Left renal pelvis (tissue), 4 donors: Measurements from ENCODE around the gene SETMAR. TPM values are rescaled to one million over a fixed set of nuclear protein-coding genes. Genes with fewer than 3 reads are reported as not detected.

Experiments used
- DNase-seq, 4 donors: peaks; one replicate each; pipeline ENCODE4 v3.0.0-alpha.2; 2013; ENCODE audit warnings: low read depth in 4 of 4, low spot score in 3 of 4
- polyA plus RNA-seq, 4 donors: library from polyadenylated mRNA; unstranded; fragments of 120-200 nt; gene quantifications; one replicate each; pipeline ENCODE4 v1.2.1, GENCODE V29; 2013; ENCODE audit not compliant: insufficient read length in 4 of 4

Gene SETMAR
- polyA plus RNA-seq, 4 donors: 21.1 to 32.7 (median 32.1) TPM

DNA sequence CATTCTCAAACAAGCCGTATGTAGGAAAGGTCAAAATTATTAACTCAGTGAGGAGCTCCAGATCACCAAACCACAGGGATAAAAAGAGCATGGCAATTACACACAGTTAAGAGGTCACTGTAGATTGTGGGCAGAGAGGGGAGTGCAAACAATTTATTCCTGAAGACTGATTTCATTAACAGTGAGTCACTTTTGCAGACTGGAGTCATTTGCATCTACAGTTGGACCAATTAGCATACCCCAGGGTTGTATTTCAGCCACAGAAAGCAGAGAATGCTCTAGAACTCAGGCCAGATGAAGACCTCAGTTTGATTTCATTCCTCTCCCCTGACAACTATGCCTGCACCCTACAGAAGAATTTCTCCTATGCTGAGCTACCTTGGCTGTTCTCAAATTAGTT, 40.1 kb downstream of the SETMAR start:
- no peak for DNase-seq

DNA sequence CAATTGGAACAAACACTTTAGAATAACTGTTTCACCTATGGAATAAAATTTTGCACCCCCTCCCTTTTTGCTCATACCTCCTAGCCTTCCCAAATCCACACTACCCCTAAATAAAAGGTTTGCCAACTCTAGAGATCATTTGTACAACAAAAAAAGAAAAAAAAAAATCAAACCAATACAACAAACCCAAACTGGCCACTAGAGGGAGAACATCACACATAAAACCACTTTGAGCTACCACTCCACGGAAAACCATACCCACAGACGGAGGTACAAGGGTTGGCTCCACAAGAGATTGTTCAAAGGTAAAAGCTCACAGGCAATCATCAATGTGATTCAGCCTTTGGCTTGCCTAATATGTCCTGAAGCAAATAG, 47.6 kb downstream of the SETMAR start:
- peak in 2 of 4 donors; percentile 46 to 51 for DNase-seq

DNA sequence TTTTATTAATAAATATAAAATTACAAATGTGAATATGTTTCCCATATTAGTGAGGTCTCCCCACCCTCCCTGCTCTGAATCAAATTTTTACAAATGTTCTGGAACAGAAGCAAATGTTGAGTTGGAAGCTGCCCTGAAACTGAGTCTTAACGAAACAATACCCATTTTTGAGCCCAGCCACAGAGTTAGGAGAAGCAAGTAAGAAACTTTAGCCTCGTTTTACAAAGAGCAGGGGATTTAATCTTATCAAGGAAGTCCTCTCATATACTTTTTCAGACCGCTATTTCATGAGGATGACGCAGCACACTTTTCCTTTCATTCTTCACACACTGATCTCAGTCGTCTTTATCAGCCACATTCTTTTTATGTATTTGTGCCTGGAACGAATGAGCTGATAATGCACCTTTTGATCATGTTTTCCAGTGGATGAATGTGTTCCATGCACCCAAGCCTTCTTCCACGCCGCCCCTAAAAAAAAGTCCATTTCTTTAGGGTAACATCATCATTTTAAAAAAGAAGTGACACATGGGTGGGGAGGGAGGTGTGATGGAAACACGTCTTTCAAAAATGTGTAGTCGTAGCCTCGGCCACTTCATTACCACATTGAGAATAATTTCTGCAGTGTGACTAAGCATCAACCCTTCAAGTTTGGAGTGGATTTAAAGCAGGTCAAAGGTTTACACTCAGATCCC, 48.1 kb downstream of the SETMAR start:
- DNase-seq: no peak

DNA sequence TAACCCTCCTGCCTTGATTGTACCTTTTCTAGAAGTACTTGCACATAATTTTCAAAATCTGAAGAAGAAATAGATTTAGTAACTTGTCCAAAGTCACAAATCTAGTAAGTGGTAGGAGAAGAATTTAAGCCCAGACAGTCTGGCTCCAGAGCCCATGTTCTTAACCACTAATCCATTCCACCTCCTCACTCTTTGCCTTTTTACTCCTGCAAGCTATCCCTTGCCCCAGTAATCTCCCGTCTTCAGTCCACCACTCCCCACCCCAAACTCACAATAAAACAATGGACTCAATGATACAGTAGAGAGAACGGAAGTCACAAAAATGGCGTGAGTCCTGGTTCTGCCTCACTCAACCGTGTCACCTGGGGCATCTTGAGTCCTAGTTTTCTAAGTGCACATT, 48.7 kb downstream of the SETMAR start:
- no peak for DNase-seq

DNA sequence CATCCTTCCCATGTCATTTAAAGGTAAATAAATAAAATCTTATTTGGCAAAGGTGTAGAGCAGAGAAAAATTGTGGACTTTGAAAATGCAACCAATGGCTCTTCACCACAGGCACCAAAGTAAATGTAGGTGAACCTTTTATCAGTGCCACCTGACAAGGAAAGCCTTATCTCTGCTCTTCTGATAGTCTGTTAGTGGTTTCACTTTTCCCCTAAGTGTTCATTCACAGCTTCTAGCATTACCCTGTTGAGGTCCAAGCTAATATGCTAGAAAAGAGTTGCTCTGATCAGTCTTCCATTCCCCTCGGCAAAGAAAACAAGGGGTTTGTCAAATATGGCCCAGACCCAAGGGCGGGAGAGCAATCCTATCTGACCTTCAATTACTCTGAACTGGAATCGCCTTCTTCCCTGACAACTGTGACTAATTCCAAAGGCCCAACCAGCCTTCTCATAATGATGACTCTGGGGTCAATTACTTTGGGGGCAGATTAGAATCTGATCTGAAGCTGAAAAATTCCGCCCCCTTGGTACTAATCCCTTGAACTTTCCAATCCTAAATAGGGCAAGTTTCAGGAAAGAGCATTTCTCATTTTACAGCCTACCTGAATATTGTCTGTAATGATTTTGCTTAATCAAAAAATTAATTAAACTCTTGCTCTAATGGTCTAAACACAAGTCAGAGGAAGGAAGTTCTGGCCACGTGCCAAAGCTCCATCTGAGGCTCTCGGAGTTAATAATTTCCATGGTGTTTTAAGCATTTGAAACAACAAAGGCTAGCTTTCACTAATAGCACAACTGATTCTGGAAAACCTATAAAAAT, 52.4 kb downstream of the SETMAR start:
- DNase-seq: peak in 3 of 4 donors; percentile 57 to 80 (median 74)

DNA sequence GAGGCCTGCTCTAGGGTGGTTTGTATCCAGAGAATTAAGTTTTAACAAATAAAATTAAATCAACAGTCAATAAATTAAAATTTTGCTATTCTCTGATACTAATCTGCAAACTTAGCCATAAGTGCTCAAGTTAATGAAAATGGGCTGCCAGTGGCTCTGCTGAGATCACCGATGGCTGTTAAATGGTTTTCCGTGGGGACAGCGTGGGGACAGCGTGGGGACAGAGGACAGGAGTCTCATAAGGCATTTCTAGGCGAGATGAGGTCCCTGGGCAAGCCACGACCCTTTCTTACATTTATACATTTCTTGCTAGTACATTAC, 53.0 kb downstream of the SETMAR start:
- no peak for DNase-seq

DNA sequence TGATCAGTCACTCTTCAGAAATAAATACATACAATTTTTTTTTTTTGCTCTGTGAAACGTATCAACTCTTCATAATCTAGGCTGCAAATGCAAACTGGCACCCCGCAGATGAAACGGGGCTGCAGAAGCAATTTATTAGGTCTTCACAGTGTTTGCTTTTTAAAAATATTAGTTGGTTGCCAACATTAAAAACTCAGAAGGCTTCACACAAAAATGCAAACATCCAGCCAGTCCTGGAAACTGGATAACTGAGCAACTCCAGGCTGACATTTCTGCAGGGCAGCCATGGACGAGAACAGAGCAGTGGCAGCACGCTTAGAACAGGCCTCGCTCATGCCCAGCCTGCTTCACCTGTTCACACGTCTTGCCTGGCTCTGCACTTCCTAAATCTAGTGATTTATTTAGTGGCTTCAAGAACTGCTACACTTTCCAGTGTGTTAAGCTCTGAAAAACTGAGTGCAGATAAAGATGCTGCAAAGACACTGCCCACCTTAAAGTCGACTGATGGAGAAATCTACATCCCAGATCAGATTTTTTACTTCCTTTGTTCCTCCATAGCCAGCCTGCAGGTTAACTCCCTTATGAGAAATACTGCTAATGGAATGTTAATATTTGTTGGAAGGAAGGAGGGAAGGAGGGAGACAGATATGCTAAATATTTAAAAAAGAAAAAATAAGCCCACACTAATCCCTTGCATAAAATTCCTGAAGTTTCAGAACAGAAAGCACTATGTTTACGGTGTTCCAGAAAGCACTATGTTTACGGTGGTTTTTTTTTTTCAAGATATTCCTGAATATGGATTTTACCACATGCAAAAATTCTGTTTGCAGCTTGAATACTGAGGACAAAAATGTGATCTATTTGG, 53.6 kb downstream of the SETMAR start:
- DNase-seq: no peak

DNA sequence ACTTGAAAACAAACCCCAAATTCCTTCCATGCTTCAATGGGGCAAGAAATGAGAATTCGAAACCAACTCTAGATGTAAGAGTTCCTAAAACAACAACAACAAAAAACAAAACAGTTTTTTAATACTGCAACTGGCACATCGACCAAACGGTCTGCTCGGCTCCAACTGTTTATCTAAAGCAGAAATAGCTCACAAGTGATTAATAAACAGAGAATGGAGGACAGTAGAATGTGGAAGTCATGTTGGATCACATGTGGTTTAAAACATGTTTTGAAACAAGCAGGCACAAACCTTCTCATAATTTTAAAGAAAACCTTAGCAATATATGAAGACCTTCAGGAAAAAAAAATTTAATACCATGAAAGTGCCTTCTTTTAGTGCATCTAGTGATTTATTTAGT, 55.1 kb downstream of the SETMAR start:
- DNase-seq: no peak

DNA sequence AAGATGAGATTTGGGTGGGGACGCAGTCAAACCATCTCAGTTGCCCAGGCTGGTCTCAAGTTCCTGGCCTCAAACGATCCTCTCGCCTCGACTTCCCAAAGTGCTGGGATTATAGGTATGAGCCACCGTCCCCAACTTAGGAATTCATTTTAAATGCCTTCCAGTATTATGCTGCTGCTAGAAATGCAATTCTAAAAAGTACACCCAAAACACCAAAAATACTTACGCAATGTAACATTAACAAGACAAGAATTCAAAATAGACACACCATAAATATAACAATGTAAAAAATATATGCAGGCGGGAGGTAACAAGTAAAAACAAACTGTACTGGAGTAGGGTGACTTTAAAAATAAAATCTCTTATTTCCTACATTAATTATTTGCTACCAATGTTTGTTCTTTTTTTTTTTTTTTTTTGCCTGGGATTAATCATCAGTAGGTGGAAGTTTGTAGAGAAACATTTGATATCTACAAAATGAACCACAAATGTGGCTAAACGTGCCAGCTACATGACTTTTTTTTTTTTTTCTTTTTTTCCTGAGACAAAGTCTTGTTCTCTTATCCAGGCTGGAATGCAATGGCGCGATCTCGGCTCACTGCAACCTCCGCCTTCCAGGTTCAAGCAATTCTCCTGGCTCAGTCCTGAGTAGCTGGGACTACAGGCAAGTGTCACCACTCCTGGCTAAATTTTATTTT, 56.8 kb downstream of the SETMAR start:
- no peak for DNase-seq

DNA sequence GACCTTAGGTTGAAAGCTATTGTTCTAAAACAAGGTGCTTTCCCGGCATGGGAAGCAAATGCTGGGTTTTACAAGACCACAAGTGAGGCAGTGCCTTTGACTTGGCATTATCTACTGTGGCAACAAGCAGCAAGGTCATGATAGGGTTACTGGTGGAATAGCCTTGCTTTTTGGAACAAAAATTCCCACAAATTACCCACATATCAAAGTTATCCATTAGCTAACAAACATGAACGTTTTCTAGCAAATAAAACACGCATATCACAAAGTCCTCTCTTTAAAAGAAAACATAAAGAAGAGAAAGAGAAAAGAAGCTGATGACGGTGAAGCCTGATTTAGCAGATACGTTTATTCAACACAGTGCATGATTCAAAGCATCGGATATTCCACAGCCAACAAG, 57.6 kb downstream of the SETMAR start:
- no peak for DNase-seq

DNA sequence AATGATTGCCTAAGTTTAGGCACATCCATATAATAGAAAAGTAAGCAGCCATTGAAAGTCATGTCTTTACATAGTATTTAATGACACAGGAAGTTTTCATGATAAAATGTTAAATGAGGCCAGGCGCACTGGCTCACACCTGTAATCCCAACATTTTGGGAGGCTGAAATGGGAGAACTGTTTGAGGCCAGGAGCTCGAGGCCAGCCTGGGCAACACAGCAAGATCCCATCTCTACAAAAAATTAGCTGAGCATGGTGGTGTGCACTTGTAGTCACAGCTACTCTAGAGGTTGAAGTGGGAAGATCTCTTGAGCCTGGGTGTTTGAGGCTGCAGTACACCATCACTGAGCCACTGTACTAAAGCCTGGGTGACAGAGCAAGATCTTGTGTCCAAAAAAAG, 59.4 kb downstream of the SETMAR start:
- no peak for DNase-seq

Other genes starting within 250 kb of the SETMAR start
- gene SUMF1, start 163.9 kb downstream of the SETMAR start, polyA plus RNA-seq: 10 to 100 TPM; 36.3 to 50.9 (median 45.7) TPM
- gene ITPR1, start 190.0 kb downstream of the SETMAR start, polyA plus RNA-seq: 10 to 100 TPM; 39.5 to 60.0 (median 57.1) TPM